ENCODE results near the gene METTL6.
"Not testable (repeated sequence)": the region's sequence is repeated elsewhere in the genome, so short reads cannot be mapped to it uniquely, and the experiment has no call there.

The METTL6 gene

GRCh38 chr3:15403495-15403894 lies 23.8 kb downstream of the METTL6 start:
- no peak for DNase-seq (ENCODE audit: low read depth)

GRCh38 chr3:15401936-15402335 lies 25.4 kb downstream of the METTL6 start:
- DNase-seq (ENCODE audit: low read depth): no peak

- no peak for DNase-seq (ENCODE audit: low read depth)
Observed at GRCh38 chr3:15399970-15400369, 27.4 kb downstream of the METTL6 start.

- DNase-seq (ENCODE audit: low read depth): not testable (repeated sequence)
Observed at GRCh38 chr3:15398731-15399133, 28.6 kb downstream of the METTL6 start.

- not testable (repeated sequence) for DNase-seq (ENCODE audit: low read depth)
Observed at GRCh38 chr3:15393252-15393651, 34.1 kb downstream of the METTL6 start.

- DNase-seq (ENCODE audit: low read depth): no peak
Observed at GRCh38 chr3:15391007-15391406, 36.3 kb downstream of the METTL6 start.

- DNase-seq (ENCODE audit: low read depth): no peak
Observed at GRCh38 chr3:15390460-15390859, 36.9 kb downstream of the METTL6 start.

- not testable (repeated sequence) for DNase-seq (ENCODE audit: low read depth)
Observed at GRCh38 chr3:15388335-15388734, 39.0 kb downstream of the METTL6 start.

- no peak for DNase-seq (ENCODE audit: low read depth)
Observed at GRCh38 chr3:15387735-15388134, 39.6 kb downstream of the METTL6 start.

- no peak for DNase-seq (ENCODE audit: low read depth)
Observed at GRCh38 chr3:15387171-15387581, 40.2 kb downstream of the METTL6 start.

- not testable (repeated sequence) for DNase-seq (ENCODE audit: low read depth)
Observed at GRCh38 chr3:15386654-15386955, 40.7 kb downstream of the METTL6 start.

- no peak for DNase-seq (ENCODE audit: low read depth)
Observed at GRCh38 chr3:15385901-15386653, 41.3 kb downstream of the METTL6 start.

- not testable (repeated sequence) for DNase-seq (ENCODE audit: low read depth)
Observed at GRCh38 chr3:15385238-15385695, 42.1 kb downstream of the METTL6 start.

- no peak for DNase-seq (ENCODE audit: low read depth)
Observed at GRCh38 chr3:15384510-15385237, 42.7 kb downstream of the METTL6 start.

GRCh38 chr3:15382405-15382923 lies 44.9 kb downstream of the METTL6 start:
- no peak for DNase-seq (ENCODE audit: low read depth)

GRCh38 chr3:15380980-15381890 lies 46.1 kb downstream of the METTL6 start:
- DNase-seq (ENCODE audit: low read depth): no peak

GRCh38 chr3:15377961-15378791 lies 49.2 kb downstream of the METTL6 start:
- peak; percentile 90 for DNase-seq (ENCODE audit: low read depth)

GRCh38 chr3:15375461-15376000 lies 51.8 kb downstream of the METTL6 start:
- no peak for DNase-seq (ENCODE audit: low read depth)

- DNase-seq (ENCODE audit: low read depth): no peak
Observed at GRCh38 chr3:15372918-15373317, 54.4 kb downstream of the METTL6 start.

GRCh38 chr3:15368561-15369135 lies 58.7 kb downstream of the METTL6 start:
- no peak for DNase-seq (ENCODE audit: low read depth)

- no peak for DNase-seq (ENCODE audit: low read depth)
Observed at GRCh38 chr3:15367059-15367458, 60.3 kb downstream of the METTL6 start.
